Stomach (tissue), 9 donors: ENCODE data around the gene SCGB1A1. TPM values are rescaled to one million over a fixed set of nuclear protein-coding genes. Genes with fewer than 3 reads are reported as not detected.

ENCODE experiments used
- DNase-seq, 2 donors: peaks; one replicate each; pipeline versions ENCODE4 v3.0.0 to v3.0.0-alpha.2; 2013 to 2019
- H3K27ac ChIP-seq, 5 donors: fragments of 200-600 bp in 4 of 5; sonication (generic) in 4 of 5; one replicate each; pipeline ENCODE4 v1.5.1; 2013 to 2019; ENCODE audit warnings: mild to moderate bottlenecking in 1 of 5, moderate library complexity in 1 of 5
- H3K27me3 ChIP-seq, 3 donors: fragments of 200-600 bp; sonication (generic); one replicate each; pipeline ENCODE4 v1.5.1; 2017 to 2019; ENCODE audit warnings: mixed run types in 1 of 3
- H3K36me3 ChIP-seq, 4 donors: fragments of 200-600 bp; sonication (generic); 1 replicate in 3 of 4; 2 replicates in 1 of 4; pipeline ENCODE4 v1.5.1; 2016 to 2019
- H3K4me1 ChIP-seq, 4 donors: fragments of 200-600 bp; sonication (generic); one replicate each; pipeline ENCODE4 v1.5.1; 2016 to 2019
- H3K4me3 ChIP-seq, 4 donors: fragments of 200-600 bp; sonication (generic) in 3 of 4; one replicate each; pipeline ENCODE4 v1.5.1; 2016 to 2019; ENCODE audit warnings: mild to moderate bottlenecking in 1 of 4
- H3K9me3 ChIP-seq, 4 donors: fragments of 200-600 bp; sonication (generic); one replicate each; pipeline ENCODE4 v1.5.1; 2016 to 2019
- EP300 ChIP-seq: sonication (generic); formaldehyde crosslinking; IDR thresholded peaks from one replicate; pipeline ENCODE4 v1.6.1; 2017; ENCODE audit warnings: antibody characterized with exemption
- POLR2A ChIP-seq, 4 donors: fragments of 450-650 bp; IDR thresholded peaks; one replicate each; pipeline ENCODE4 v1.6.1; 2016; ENCODE audit warnings: antibody characterized with exemption in 4 of 4, control low read depth in 2 of 4, mild to moderate bottlenecking in 1 of 4, moderate library complexity in 1 of 4
- POLR2AphosphoS5 ChIP-seq, 3 donors: sonication (generic); formaldehyde crosslinking; IDR thresholded peaks; one replicate each; pipeline ENCODE4 v1.6.1; 2016; ENCODE audit warnings: antibody characterized with exemption in 3 of 3
- WGBS, 5 donors: extraction: QIAGEN DNeasy Blood & Tissue Kit in 3 of 5; methylation state at CpG; one replicate each; pipeline versions ENCODE4 v1.1.5 to v1.1.7; 2013 to 2018; 5-methylcytosine and 5-hydroxymethylcytosine counted together
- intact Hi-C: fragments of 100-400 bp; cut with DNase I; formaldehyde crosslinking; loops from one replicate; pipeline ENCODE4 v1.15.1; 2023; ENCODE audit warnings: low total_unique reads
- polyA plus RNA-seq, 3 donors: library from polyadenylated mRNA; stranded (reverse); fragments of 200-250 nt; gene quantifications; one replicate each; pipeline ENCODE4 v1.2.3, GENCODE V29; 2013
- total RNA-seq, 5 donors: library from RNA; depleted of rRNA; stranded (reverse); fragments of >200 nt; gene quantifications; one replicate each; pipeline versions ENCODE4 v1.1.0 to v1.2.3, GENCODE V29; 2014 to 2016
- TF ChIP-seq, protein P1 (sequence below), 7 experiments: fragments of 450-650 bp in 4 of 7; fragments of 200-600 bp in 3 of 7; sonication (generic) in 3 of 7; IDR thresholded peaks; one replicate each; pipeline ENCODE4 v1.5.1; 2016 to 2019; ENCODE audit warnings: antibody characterized with exemption in 7 of 7, control low read depth in 2 of 7, mild to moderate bottlenecking in 1 of 7
- donor health status: healthy with polysubstance abuse.
- donor health status: Bipolar disorder and iron deficiency.
- donor health status: healthy.

Gene SCGB1A1
- total and polyA plus RNA-seq, 8 donors, result 2.6 to 53.9 (median 11.2) TPM; not detected in 5

DNA sequence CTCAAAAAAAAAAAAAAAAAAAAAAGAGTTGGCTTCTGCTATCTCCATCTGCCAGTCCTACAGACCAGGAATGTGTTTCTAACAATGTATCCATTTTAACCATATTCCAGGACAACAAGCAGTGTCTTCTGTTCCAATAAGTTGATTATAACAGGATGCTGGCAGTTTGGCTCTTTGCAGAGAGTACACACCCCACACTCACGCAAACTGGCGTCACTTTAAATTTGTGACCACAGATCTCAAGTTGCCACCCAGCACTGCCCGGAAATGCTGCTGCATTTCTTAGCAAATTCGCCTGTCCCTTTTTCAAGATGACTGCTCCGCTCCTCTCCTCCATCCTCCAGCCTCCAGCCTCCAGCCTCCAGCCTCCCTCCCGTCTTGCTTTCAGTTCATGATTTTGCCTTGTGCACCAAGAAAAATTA is 44.3 kb downstream of the SCGB1A1 start:
- Histone ChIP-seq H3K4me1 (no peaks in the 10 kb centered on the region), H3K4me3 (no peak overlapping the region), H3K27ac (no peak overlapping the region), H3K36me3 (no peaks in the 10 kb centered on the region), H3K9me3 (no peaks in the 10 kb centered on the region), H3K27me3 (no peaks in the 10 kb centered on the region)
- TF ChIP-seq EP300, result no peak
- TF ChIP-seq POLR2A (IDR thresholded peaks at IDR 0.05), result no peak
- TF ChIP-seq, protein P1, sequence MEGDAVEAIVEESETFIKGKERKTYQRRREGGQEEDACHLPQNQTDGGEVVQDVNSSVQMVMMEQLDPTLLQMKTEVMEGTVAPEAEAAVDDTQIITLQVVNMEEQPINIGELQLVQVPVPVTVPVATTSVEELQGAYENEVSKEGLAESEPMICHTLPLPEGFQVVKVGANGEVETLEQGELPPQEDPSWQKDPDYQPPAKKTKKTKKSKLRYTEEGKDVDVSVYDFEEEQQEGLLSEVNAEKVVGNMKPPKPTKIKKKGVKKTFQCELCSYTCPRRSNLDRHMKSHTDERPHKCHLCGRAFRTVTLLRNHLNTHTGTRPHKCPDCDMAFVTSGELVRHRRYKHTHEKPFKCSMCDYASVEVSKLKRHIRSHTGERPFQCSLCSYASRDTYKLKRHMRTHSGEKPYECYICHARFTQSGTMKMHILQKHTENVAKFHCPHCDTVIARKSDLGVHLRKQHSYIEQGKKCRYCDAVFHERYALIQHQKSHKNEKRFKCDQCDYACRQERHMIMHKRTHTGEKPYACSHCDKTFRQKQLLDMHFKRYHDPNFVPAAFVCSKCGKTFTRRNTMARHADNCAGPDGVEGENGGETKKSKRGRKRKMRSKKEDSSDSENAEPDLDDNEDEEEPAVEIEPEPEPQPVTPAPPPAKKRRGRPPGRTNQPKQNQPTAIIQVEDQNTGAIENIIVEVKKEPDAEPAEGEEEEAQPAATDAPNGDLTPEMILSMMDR (IDR thresholded peaks at IDR 0.05), result no peak
- no peak for TF ChIP-seq POLR2AphosphoS5 (IDR thresholded peaks at IDR 0.05)
- peak in 1 of 2 donors; percentile 36 for DNase-seq
- intact Hi-C loops, result no loop called here
- 70 to 81% (median 80%) methylated on average over 6 of the region's 6 CpGs for WGBS, 5 donors

DNA sequence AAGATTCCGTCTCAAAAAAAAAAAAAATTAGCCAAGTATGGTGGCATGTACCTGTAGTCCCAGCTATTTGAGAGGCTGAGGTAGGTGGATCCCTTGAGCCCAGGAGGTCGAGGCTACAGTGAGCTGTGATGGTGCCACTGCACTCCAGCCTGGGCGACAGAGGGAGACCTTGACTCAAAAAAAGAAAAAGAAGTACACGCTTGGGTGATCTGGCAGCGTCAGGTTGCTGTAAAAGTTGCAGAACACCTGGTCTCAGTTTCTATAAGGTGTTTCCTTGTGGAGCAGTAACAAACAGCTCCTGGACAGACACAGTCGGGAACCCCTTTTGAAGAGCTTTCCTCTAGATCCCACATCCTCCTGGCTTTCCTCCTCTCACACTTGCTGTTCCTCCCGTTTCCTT is 45.8 kb downstream of the SCGB1A1 start:
- DNase-seq, result no peak
- WGBS, 5 donors, result 69 to 81% (median 73%) methylated on average over 7 of the region's 7 CpGs
- H3K4me3 ChIP-seq, result no peak overlapping the region
- H3K4me1 ChIP-seq, result no peaks in the 10 kb centered on the region
- H3K27ac ChIP-seq, result no peak overlapping the region
- no peaks in the 10 kb centered on the region for H3K27me3 ChIP-seq
- intact Hi-C loops, result no loop called here
- no peak for TF ChIP-seq EP300
- TF ChIP-seq POLR2AphosphoS5 (IDR thresholded peaks at IDR 0.05), result no peak
- no peak for TF ChIP-seq POLR2A (IDR thresholded peaks at IDR 0.05)
- TF ChIP-seq, protein P1 (IDR thresholded peaks at IDR 0.05), result no peak
- no peaks in the 10 kb centered on the region for H3K9me3 ChIP-seq
- H3K36me3 ChIP-seq, result no peaks in the 10 kb centered on the region

DNA sequence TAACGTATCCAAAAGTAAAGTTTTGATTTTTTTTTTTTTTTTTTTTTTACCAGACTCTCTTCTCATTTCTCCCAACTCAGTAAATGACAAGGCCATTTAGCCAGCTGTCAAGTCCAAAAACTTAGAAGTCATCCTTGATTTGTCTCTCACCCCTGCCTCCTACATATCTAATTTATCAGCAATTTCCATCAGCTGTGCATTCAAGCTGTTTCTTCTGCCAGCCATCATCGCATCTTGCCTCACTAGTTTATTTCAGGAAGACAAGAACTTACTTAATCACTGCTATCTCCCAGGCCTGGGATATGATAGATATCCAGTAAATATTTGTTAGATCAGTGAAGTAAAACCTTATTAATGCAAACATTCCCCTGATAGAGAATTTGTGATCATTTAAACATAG is 47.6 kb downstream of the SCGB1A1 start:
- no peak for DNase-seq
- TF ChIP-seq EP300 (no peak), POLR2A (IDR thresholded peaks at IDR 0.05) (no peak), POLR2AphosphoS5 (IDR thresholded peaks at IDR 0.05) (no peak)
- TF ChIP-seq, protein P1 (IDR thresholded peaks at IDR 0.05), result no peak
- H3K4me1 ChIP-seq, result no peaks in the 10 kb centered on the region
- H3K36me3 ChIP-seq, result no peaks in the 10 kb centered on the region
- no peaks in the 10 kb centered on the region for H3K27me3 ChIP-seq
- H3K4me3 ChIP-seq, result no peak overlapping the region
- intact Hi-C loops, result no loop called here
- 72 to 78% (median 73%) methylated on average over 2 of the region's 2 CpGs for WGBS, 5 donors
- H3K27ac ChIP-seq, result no peak overlapping the region
- H3K9me3 ChIP-seq, result no peaks in the 10 kb centered on the region

DNA sequence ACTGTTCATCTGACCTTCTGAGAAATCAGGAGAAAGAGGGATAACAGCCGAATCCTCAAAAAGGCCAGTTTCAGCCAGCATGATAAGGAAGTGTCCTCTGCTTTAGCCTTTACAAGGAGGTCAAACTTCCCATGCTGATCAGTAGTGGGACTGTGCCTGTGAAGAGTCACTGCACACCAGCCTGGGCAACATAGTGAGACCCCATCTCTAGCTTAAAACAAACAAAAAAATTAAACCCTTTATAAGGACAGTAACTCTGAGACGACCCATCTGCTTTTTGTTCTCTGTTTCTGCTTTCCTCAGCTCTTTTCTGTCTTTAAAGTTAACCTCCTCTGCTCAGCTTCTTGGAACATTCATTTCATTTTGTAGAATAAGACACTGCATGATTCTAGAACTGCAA is 49.7 kb downstream of the SCGB1A1 start:
- no peak overlapping the region for H3K27ac ChIP-seq
- H3K9me3 ChIP-seq, result no peaks in the 10 kb centered on the region
- DNase-seq, result no peak
- no peaks in the 10 kb centered on the region for H3K27me3 ChIP-seq
- TF ChIP-seq EP300 (no peak), POLR2AphosphoS5 (IDR thresholded peaks at IDR 0.05) (no peak), POLR2A (IDR thresholded peaks at IDR 0.05) (no peak)
- TF ChIP-seq, protein P1 (IDR thresholded peaks at IDR 0.05), result no peak
- peaks cover 0 to 10% (median 6%) of the 10 kb centered on the region in 4 donors for H3K4me1 ChIP-seq
- 70 to 95% (median 83%) methylated on average over 2 of the region's 2 CpGs for WGBS, 5 donors
- intact Hi-C loops, result no loop called here
- no peaks in the 10 kb centered on the region for H3K36me3 ChIP-seq
- no peak overlapping the region for H3K4me3 ChIP-seq
